Stimulated activated CD8-positive, alpha-beta memory T cell treated with anti-CD3 and anti-CD28 coated beads, Interleukin-2, amount 100 ng/mL, for 1 hour (primary cell): Measurements from ENCODE around the gene NOS1.
A peak's percentile ranks its signal among the peaks of the same experiment; 100 is the strongest.
"Not testable (repeated sequence)": the region's sequence is repeated elsewhere in the genome, so short reads cannot be mapped to it uniquely, and the experiment has no call there.

ENCODE experiments used
- DNase-seq, 2 donors: peaks; one replicate each; pipeline ENCODE4 v3.0.0-alpha.2; 2020; ENCODE audit warnings: low read depth in 2 of 2

The NOS1 gene

GRCh38 chr12:117361347-117361751 is at the start of gene NOS1:
TSS of gene NOS1 (minus strand) at chr12:117361626. CDS start at chr12:117331069, 30,557 bp downstream.
- no peak for DNase-seq

- no peak for DNase-seq
Measured at GRCh38 chr12:117409286-117409685, 47.9 kb upstream of the NOS1 start.

GRCh38 chr12:117408161-117408791 is 46.9 kb upstream of the NOS1 start:
- DNase-seq: no peak

GRCh38 chr12:117404940-117405339 is 43.5 kb upstream of the NOS1 start:
- no peak for DNase-seq

GRCh38 chr12:117404203-117404853 is 42.9 kb upstream of the NOS1 start:
- no peak for DNase-seq

- no peak for DNase-seq
Measured at GRCh38 chr12:117403586-117404139, 42.2 kb upstream of the NOS1 start.

GRCh38 chr12:117402363-117402762 is 40.9 kb upstream of the NOS1 start:
- no peak for DNase-seq

GRCh38 chr12:117400912-117401311 is 39.5 kb upstream of the NOS1 start:
- no peak for DNase-seq

- DNase-seq: not testable (repeated sequence)
Measured at GRCh38 chr12:117398482-117398881, 37.1 kb upstream of the NOS1 start.

GRCh38 chr12:117395766-117396165 is 34.3 kb upstream of the NOS1 start:
- no peak for DNase-seq

- DNase-seq: no peak
Measured at GRCh38 chr12:117394491-117394890, 33.1 kb upstream of the NOS1 start.

- no peak for DNase-seq
Measured at GRCh38 chr12:117393656-117394055, 32.2 kb upstream of the NOS1 start.

- no peak for DNase-seq
Measured at GRCh38 chr12:117390866-117391265, 29.4 kb upstream of the NOS1 start.

GRCh38 chr12:117388951-117389446 is 27.6 kb upstream of the NOS1 start:
- no peak for DNase-seq

GRCh38 chr12:117387832-117388231 is 26.4 kb upstream of the NOS1 start:
- DNase-seq: no peak

GRCh38 chr12:117384735-117385134 is 23.3 kb upstream of the NOS1 start:
- no peak for DNase-seq

- DNase-seq: no peak
Measured at GRCh38 chr12:117380083-117380482, 18.7 kb upstream of the NOS1 start.

GRCh38 chr12:117377758-117378157 is 16.3 kb upstream of the NOS1 start:
- no peak for DNase-seq

GRCh38 chr12:117370588-117370987 is 9.2 kb upstream of the NOS1 start:
- no peak for DNase-seq

- not testable (repeated sequence) for DNase-seq
Measured at GRCh38 chr12:117370000-117370399, 8.6 kb upstream of the NOS1 start.

GRCh38 chr12:117367006-117367638 is 5.7 kb upstream of the NOS1 start:
- peak in 1 of 2 donors; percentile 4 for DNase-seq

GRCh38 chr12:117365049-117365616 is 3.7 kb upstream of the NOS1 start:
- DNase-seq: no peak
